Muscle layer of duodenum (tissue), 2 donors: ENCODE data around the gene LRFN2.

ENCODE experiments used
- H3K27ac ChIP-seq: one replicate; pipeline ENCODE4 v1.7.0; 2013; ENCODE audit warnings: mild to moderate bottlenecking, low read length
- H3K27me3 ChIP-seq: one replicate; pipeline ENCODE4 v1.7.0; 2013; ENCODE audit warnings: low read depth, mild to moderate bottlenecking, control low read depth, low read length
- H3K36me3 ChIP-seq, 2 donors: one replicate each; pipeline ENCODE4 v1.7.0; 2013; ENCODE audit warnings: low read length in 2 of 2, control low read depth in 1 of 2, mild to moderate bottlenecking in 1 of 2; ENCODE audit not compliant: insufficient read depth in 2 of 2, control insufficient read depth in 1 of 2
- H3K4me1 ChIP-seq, 2 donors: one replicate each; pipeline ENCODE4 v1.7.0; 2013; ENCODE audit warnings: low read length in 2 of 2, mild to moderate bottlenecking in 2 of 2, control low read depth in 1 of 2, moderate library complexity in 1 of 2; ENCODE audit not compliant: insufficient read depth in 2 of 2, control insufficient read depth in 1 of 2
- H3K4me3 ChIP-seq, 2 donors: one replicate each; pipeline ENCODE4 v1.7.0; 2013; ENCODE audit warnings: low read length in 2 of 2, low read depth in 1 of 2, mild to moderate bottlenecking in 1 of 2
- H3K9me3 ChIP-seq, 2 donors: one replicate each; pipeline ENCODE4 v1.7.0; 2013; ENCODE audit warnings: low read length in 2 of 2, control low read depth in 1 of 2, mild to moderate bottlenecking in 1 of 2; ENCODE audit not compliant: control insufficient read depth in 1 of 2
- donor health status: healthy.

The LRFN2 gene

GRCh38 chr6:40349901-40350746 is 237.0 kb downstream of the LRFN2 start:
- H3K9me3 ChIP-seq = no peaks in the 10 kb centered on the region
- H3K4me1 ChIP-seq = no peaks in the 10 kb centered on the region
- H3K4me3 ChIP-seq = no peak overlapping the region
- no peaks in the 10 kb centered on the region for H3K36me3 ChIP-seq
- H3K27ac ChIP-seq = no peak overlapping the region
- H3K27me3 ChIP-seq = no peaks in the 10 kb centered on the region

GRCh38 chr6:40349123-40349900 is 237.9 kb downstream of the LRFN2 start:
- no peaks in the 10 kb centered on the region for H3K9me3 ChIP-seq
- no peaks in the 10 kb centered on the region for H3K27me3 ChIP-seq
- no peaks in the 10 kb centered on the region for H3K36me3 ChIP-seq
- peaks cover 0 to 4% of the 10 kb centered on the region in 2 donors for H3K4me1 ChIP-seq
- no peak overlapping the region for H3K4me3 ChIP-seq
- no peak overlapping the region for H3K27ac ChIP-seq

- H3K27me3 ChIP-seq = no peaks in the 10 kb centered on the region
- no peaks in the 10 kb centered on the region for H3K9me3 ChIP-seq
- H3K36me3 ChIP-seq = no peaks in the 10 kb centered on the region
- no peak overlapping the region for H3K27ac ChIP-seq
- no peak overlapping the region for H3K4me3 ChIP-seq
- peaks cover 0 to 4% of the 10 kb centered on the region in 2 donors for H3K4me1 ChIP-seq
Measured at GRCh38 chr6:40348591-40348990, 238.6 kb downstream of the LRFN2 start.

- Histone ChIP-seq H3K9me3 (no peaks in the 10 kb centered on the region), H3K27ac (no peak overlapping the region), H3K27me3 (no peaks in the 10 kb centered on the region), H3K4me3 (no peak overlapping the region), H3K4me1 (peaks cover 0 to 4% of the 10 kb centered on the region in 2 donors), H3K36me3 (no peaks in the 10 kb centered on the region)
Measured at GRCh38 chr6:40347571-40348011, 239.6 kb downstream of the LRFN2 start.

- no peaks in the 10 kb centered on the region for H3K9me3 ChIP-seq
- H3K4me3 ChIP-seq = no peak overlapping the region
- peaks cover 0 to 4% of the 10 kb centered on the region in 2 donors for H3K4me1 ChIP-seq
- no peaks in the 10 kb centered on the region for H3K36me3 ChIP-seq
- H3K27me3 ChIP-seq = no peaks in the 10 kb centered on the region
- H3K27ac ChIP-seq = no peak overlapping the region
Measured at GRCh38 chr6:40346246-40346645, 240.9 kb downstream of the LRFN2 start.

- H3K4me3 ChIP-seq = no peak overlapping the region
- H3K27me3 ChIP-seq = no peaks in the 10 kb centered on the region
- H3K27ac ChIP-seq = no peak overlapping the region
- no peaks in the 10 kb centered on the region for H3K9me3 ChIP-seq
- peaks cover 0 to 4% of the 10 kb centered on the region in 2 donors for H3K4me1 ChIP-seq
- no peaks in the 10 kb centered on the region for H3K36me3 ChIP-seq
Measured at GRCh38 chr6:40344566-40345167, 242.5 kb downstream of the LRFN2 start.

- no peaks in the 10 kb centered on the region for H3K9me3 ChIP-seq
- peaks cover 0 to 4% of the 10 kb centered on the region in 2 donors for H3K4me1 ChIP-seq
- no peaks in the 10 kb centered on the region for H3K36me3 ChIP-seq
- H3K27me3 ChIP-seq = no peaks in the 10 kb centered on the region
- H3K27ac ChIP-seq = no peak overlapping the region
- no peak overlapping the region for H3K4me3 ChIP-seq
Measured at GRCh38 chr6:40343877-40344565, 243.1 kb downstream of the LRFN2 start.

- Histone ChIP-seq H3K36me3 (no peaks in the 10 kb centered on the region), H3K9me3 (no peaks in the 10 kb centered on the region), H3K27me3 (no peaks in the 10 kb centered on the region), H3K27ac (no peak overlapping the region), H3K4me1 (peaks cover 0 to 4% of the 10 kb centered on the region in 2 donors), H3K4me3 (no peak overlapping the region)
Measured at GRCh38 chr6:40343318-40343876, 243.8 kb downstream of the LRFN2 start.

- Histone ChIP-seq H3K27ac (no peak overlapping the region), H3K4me1 (peaks cover 0 to 4% of the 10 kb centered on the region in 2 donors), H3K9me3 (no peaks in the 10 kb centered on the region)
Measured at GRCh38 chr6:40342723-40343122, 244.4 kb downstream of the LRFN2 start.

GRCh38 chr6:40341726-40342125 is 245.4 kb downstream of the LRFN2 start:
- Histone ChIP-seq H3K9me3 (no peaks in the 10 kb centered on the region), H3K27me3 (no peaks in the 10 kb centered on the region), H3K27ac (no peak overlapping the region), H3K4me3 (no peak overlapping the region), H3K4me1 (peaks cover 0 to 4% of the 10 kb centered on the region in 2 donors), H3K36me3 (no peaks in the 10 kb centered on the region)

More at GRCh38 chr6:40342723-40343122, 244.4 kb downstream of the LRFN2 start:
- Histone ChIP-seq H3K27me3 (no peaks in the 10 kb centered on the region), H3K36me3 (no peaks in the 10 kb centered on the region), H3K4me3 (no peak overlapping the region)
